GM12872 (cell line): ENCODE results near the gene CLRN2.

Experiments used
- CTCF ChIP-seq: IDR thresholded peaks from 3 replicates; pipeline ENCODE4 v1.5.1; 2011; ENCODE audit warnings: low read depth, mild to moderate bottlenecking, low read length, moderate library complexity; ENCODE audit not compliant: insufficient read depth

Gene CLRN2

GRCh38 chr4:17492876-17493275 lies 22.1 kb upstream of the CLRN2 start:
- no peak for TF ChIP-seq CTCF

DNA sequence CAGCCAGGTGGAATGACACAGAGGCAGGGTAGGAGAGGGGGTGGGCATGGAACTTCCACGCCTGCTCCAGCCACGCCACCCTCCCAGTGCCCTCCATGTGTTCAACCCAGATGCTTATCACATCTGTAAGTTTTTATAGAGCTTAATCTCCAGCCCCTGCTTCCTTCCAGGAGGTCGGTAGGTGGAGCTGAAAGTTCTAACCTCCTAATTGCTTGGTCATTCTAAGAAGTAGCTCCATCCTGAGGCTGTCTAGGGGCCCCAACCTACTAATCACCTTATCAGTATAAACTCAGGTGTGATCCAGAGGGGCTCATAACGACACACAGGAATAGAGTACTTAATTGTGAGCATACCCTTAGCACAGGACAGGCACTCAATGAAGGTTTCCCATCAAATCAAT lies 21.3 kb upstream of the CLRN2 start:
- TF ChIP-seq CTCF: no peak

GRCh38 chr4:17494258-17495190 lies 20.4 kb upstream of the CLRN2 start:
- TF ChIP-seq CTCF: no peak

DNA sequence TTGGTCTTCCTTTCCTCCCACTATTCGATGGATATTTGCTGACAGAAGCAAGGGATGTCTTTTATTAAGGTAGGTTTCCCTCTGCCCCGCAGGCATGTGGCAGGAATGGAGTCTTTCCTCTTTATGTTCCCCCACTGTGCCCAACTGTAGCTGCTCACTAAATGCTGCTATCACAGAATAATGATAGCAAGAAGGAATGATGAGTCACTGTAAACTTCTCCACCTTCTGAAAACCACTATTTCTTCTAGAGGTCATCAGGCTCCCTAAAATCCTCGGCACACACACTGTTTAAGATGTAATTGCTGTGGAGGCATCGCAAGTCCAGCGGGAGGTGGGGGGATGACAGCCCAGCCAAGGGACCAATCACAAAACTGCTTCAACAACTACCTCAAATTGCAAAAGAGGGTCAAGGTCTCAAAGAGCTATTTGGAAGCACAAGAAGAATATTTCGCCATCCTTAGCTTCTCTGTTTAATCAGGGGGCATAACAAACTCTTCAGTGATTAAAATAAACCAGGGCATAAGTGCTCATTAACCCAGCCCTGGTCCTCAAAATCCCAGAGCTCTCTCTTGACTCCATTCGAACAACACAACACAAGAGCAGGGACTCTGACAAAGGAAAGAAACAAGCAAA lies 17.0 kb upstream of the CLRN2 start:
- no peak for TF ChIP-seq CTCF

GRCh38 chr4:17500574-17500973 lies 14.4 kb upstream of the CLRN2 start:
- no peak for TF ChIP-seq CTCF

- no peak for TF ChIP-seq CTCF
Measured at GRCh38 chr4:17502756-17503155, 12.2 kb upstream of the CLRN2 start.

- no peak for TF ChIP-seq CTCF
Measured at GRCh38 chr4:17504081-17504480, 10.9 kb upstream of the CLRN2 start.
